Activated CD8-positive, alpha-beta memory T cell treated with anti-CD3 and anti-CD28 coated beads, Interleukin-2, amount 50 U/mL, for 48 hours (primary cell): ENCODE data around the gene CHRNA1.
A peak's percentile ranks its signal among the peaks of the same experiment; 100 is the strongest.

ENCODE experiments used
- DNase-seq: peaks from one replicate; pipeline ENCODE4 v3.0.0-alpha.2; 2020

Gene CHRNA1

GRCh38 chr2:174781298-174781697, 17.0 kb upstream of the CHRNA1 start:
- no peak for DNase-seq

DNA sequence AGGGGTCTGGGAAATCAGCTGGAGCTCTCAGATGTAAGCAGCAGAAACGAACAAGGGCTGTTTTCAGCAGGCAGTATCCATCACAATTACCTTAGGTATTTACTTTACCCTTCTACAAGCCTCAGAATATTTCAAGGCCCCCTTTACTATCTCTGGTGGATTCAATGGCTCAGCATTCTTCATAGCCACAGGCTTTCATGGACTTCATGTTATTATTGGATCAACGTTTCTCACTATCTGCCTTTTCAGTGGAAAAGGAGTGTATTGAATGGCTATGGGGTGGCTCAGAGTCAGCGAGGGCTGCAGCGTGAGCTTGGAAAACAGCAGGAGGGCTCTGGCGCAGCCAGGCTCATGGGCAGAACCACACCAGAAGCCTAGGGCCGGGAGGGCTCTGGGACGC, 16.6 kb upstream of the CHRNA1 start:
- no peak for DNase-seq

GRCh38 chr2:174780191-174780840, 16.0 kb upstream of the CHRNA1 start:
- no peak for DNase-seq

GRCh38 chr2:174779361-174779928, 15.2 kb upstream of the CHRNA1 start:
- DNase-seq, result no peak

GRCh38 chr2:174778085-174778981, 14.1 kb upstream of the CHRNA1 start:
- DNase-seq, result peak; percentile 81

- DNase-seq, result no peak
Measured at GRCh38 chr2:174777347-174778084, 13.2 kb upstream of the CHRNA1 start.

DNA sequence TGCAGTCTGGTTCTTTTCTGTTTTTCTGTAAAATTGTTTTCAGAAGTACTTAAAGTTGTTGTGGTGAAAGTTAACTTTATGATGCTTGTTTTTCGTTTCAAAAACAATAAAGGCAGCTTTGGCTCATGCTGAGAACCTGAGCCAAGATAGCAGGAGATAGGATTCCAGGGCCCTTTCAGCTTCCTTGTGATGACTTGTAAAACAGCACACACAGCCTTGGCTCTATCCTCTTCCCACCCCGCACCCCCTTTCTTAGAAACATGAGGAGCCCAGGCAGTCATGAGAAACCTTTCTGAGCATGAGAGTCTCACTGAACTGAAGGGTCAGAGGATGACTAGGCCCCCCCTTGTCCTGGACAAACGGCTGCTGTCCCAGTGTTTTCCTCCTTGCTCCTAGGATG, 12.4 kb upstream of the CHRNA1 start:
- no peak for DNase-seq

- DNase-seq, result no peak
Measured at GRCh38 chr2:174776223-174776622, 12.0 kb upstream of the CHRNA1 start.

DNA sequence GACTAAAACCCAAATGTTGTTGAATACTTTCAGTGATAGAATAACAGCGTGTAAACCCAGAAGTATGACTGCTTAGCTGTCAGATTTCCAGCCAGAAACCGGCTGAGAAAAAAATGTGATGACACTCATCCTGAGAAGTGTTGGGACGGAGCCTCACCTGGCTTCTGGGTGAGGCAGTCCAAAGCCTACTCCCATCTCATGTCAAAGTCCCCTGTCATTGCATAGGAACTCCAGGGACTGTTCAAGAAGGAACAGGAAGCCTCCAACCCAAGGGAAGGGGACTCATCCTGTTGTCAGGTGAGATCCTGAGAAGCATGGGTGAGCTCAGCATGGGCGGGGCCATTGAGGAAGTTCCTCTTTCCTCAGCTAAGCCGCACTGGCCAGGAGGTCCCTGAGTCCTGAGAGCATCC, 11.3 kb upstream of the CHRNA1 start:
- no peak for DNase-seq

- no peak for DNase-seq
Measured at GRCh38 chr2:174774886-174775285, 10.6 kb upstream of the CHRNA1 start.

DNA sequence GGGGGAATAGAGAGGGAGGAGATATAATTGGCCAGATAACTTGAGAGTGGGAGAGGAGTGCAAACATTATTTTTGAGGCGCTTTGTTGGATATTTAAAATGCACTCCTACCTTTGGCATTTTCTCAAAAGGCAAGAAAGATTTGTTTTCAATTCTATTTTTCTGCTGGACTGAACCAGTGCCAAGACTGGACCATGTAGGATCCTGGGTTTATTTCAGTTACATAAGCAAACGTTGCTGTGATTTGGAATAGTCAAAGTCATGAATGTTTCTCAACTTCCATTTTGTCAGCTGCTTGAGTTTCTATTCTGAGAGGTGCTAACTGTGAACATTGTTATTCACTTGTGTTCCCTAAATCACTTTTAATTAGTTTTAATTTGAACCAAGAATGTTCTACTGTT, 8.9 kb upstream of the CHRNA1 start:
- no peak for DNase-seq

GRCh38 chr2:174772472-174772801, 8.2 kb upstream of the CHRNA1 start:
- DNase-seq, result no peak

- DNase-seq, result peak; percentile 68
Measured at GRCh38 chr2:174771631-174772471, 7.6 kb upstream of the CHRNA1 start.

- DNase-seq, result no peak
Measured at GRCh38 chr2:174771136-174771535, 6.9 kb upstream of the CHRNA1 start.

GRCh38 chr2:174768557-174768956, 4.3 kb upstream of the CHRNA1 start:
- no peak for DNase-seq

GRCh38 chr2:174766271-174766670, 2.0 kb upstream of the CHRNA1 start:
- DNase-seq, result no peak

DNA sequence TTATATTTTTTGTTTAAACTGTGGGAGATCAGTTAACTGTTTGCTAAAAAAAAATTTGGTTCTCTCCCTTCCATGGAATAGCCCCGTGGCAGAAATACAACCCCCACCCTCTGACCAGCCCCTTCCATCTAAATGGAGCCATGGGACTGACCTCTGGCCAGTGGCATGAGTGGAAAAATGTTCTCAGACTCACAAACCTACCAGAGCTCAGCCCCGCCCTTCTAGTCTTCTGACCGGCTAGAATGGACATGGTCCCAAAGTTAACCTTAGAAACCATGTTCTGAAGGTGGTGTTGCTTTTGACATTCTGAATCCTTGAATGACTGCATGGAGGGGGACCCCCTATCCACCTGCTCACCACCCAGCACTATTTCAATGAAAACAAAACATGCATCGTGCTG, 1.3 kb upstream of the CHRNA1 start:
- DNase-seq, result no peak

DNA sequence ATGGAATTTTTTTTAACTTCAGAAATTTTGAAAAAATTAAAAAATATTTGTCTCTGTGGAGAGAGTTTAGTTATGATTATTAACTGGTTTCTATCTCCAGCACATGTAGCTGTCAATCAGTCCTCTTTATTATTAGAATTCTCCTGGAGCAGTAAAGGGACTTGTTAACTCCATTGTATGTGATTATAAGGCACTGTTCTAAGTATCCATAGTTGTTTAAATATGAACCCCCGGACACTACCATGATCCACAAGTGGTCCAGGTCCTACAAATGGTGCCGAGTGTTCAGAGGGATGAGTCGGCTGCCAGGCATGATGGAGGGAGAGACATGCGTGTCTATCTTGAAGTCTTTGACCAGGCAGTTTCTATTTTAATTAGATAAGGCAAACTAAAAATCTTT, 492 bp downstream of the CHRNA1 start:
- DNase-seq, result peak; percentile 8

GRCh38 chr2:174762464-174762863, 1.8 kb downstream of the CHRNA1 start:
- DNase-seq, result no peak

DNA sequence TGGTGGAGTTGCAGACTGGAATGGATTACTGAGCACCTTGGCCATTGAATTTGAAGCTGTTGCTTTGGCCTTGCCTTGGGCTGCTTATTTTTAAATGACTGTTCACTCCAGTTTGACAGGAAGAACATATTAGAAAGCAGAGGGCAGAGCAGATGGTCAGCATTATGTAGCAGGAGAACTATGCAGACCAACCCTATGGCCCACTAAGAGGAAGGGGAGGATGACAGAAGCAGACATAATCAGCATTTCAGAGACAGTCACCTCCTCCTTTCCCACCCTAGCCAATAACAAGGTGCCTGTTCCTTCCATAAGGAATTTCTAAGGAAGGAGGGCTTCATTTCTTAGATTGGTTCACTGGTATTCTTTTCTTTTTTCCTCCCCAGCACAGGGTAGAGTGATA, 2.4 kb downstream of the CHRNA1 start:
- DNase-seq, result no peak

GRCh38 chr2:174760845-174761473, 3.3 kb downstream of the CHRNA1 start:
- peak; percentile 22 for DNase-seq
